HG03196 (cell line): ENCODE measurements around the gene SLIT3.

Experiments
- ATAC-seq: cut with Tn5 transposase; IDR thresholded peaks from one replicate; pipeline ENCODE4 v1.9.1; 2021; ENCODE audit not compliant: unreplicated experiment

The SLIT3 gene

GRCh38 chr5:169009123-169009522 is 291.8 kb downstream of the SLIT3 start:
- no peak for ATAC-seq

GRCh38 chr5:169006842-169007790 is 293.8 kb downstream of the SLIT3 start:
- ATAC-seq = no peak

DNA sequence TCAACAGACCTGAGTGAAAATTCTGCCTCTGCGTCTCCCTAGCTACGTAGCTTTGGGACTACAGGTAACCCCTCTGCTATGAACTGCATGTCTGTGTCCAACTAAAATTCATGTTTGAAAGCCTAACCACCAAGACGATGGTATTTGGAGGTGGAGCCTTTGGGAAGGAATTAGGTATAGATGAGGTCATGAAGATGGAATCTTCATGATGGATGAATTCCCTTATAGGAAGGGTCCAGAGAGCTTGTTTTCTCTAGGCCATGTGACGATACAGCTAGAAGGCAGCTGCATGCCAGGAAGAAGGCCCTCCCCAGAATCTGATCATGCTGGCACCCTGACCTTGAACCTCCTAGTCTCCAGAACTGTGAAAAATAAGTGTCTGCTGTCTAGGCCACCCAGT is 296.4 kb downstream of the SLIT3 start:
- no peak for ATAC-seq

DNA sequence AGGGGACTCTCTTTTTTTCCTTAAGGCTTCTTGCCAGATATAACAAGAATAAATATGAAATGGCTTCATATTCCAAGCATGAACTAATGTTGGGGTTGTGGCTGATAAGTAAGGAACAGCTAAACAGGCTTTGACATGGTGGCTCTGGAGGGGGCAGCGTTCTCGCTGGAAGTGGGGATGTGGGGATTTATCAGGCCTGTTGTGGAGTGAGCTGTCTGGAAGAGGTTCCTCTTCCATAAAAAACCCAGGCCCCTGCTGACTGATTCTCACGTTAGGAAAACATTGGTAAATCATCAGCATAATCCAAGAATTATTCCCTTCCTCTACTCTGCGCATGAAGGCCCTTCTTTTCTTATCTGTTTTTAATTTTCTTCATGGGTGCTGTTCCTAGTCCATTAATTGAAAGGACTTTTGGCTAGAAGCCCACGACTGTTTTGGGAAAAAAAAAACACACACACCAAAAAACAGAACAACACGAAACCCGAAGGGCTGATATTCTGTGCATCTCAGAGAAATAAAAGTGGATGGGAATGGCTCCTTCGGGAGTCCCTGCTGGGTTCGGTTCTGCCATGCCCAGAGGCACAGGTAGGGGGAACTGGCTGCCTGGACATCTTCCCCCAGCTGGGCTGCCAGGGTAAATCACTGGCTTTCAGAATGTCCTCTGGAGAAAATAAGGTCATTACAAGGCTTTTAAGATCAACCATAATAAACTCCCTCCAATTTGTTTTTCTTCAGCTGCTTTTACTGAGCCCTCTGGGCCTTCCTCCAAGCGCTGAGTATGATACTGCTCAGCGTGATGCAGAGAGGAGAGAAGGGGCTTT is 297.0 kb downstream of the SLIT3 start:
- ATAC-seq = no peak

DNA sequence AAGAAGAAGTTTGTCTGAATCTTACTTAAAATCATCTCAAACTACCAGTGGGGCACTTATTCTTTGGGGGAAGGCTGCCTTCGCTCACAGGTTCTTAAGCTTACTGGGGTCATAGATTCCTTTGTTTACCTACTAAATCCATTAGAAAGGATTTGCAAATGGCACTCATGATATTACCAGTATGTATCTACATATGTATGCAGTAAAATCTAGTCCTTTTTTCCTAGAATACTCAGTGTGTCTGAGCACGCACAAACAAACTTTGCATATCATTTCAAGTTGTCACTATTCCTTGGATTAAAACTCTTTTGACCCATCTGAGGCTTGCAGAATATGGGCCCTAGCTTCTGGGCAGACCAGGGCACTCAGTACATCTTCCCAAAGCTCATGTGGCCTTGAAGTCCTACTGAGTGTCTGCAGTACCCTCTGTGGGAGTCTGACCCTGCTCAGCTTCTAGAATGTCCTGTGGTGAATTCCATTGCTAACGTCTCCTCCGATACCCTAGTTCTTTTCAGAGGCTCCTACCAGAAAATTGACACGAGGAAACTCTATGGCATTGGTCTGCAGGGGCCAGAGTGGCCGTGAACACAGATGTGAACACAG is 297.9 kb downstream of the SLIT3 start:
- ATAC-seq = no peak

GRCh38 chr5:169001394-169001793 is 299.5 kb downstream of the SLIT3 start:
- no peak for ATAC-seq

GRCh38 chr5:168995024-168995423 is 305.9 kb downstream of the SLIT3 start:
- ATAC-seq = no peak

GRCh38 chr5:168992687-168993086 is 308.3 kb downstream of the SLIT3 start:
- no peak for ATAC-seq

- ATAC-seq = no peak
Observed at GRCh38 chr5:168992016-168992415, 308.9 kb downstream of the SLIT3 start.

GRCh38 chr5:168991311-168991710 is 309.6 kb downstream of the SLIT3 start:
- no peak for ATAC-seq

DNA sequence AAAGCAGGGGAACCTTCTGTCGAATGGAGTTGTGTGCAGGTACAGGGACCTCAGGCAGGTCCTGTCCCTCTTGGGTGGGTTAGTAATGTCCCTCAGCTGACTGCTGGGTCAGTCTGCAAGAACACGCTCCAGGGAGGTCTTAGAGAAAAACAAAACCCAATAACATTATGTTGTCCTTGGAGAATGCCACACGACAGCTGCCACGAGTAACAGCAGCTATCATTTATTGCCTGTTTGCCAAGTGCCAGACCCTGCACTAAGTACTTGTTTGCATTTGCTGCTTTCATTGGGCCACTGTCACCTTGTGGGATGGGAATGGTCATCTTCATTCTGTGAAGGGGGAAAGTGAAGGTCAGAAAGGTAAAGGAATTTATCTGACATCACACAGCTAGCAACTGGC is 310.3 kb downstream of the SLIT3 start:
- ATAC-seq = no peak

GRCh38 chr5:168989731-168990505 is 311.0 kb downstream of the SLIT3 start:
- ATAC-seq = no peak

GRCh38 chr5:168988699-168989098 is 312.2 kb downstream of the SLIT3 start:
- ATAC-seq = no peak

GRCh38 chr5:168987543-168988300 is 313.2 kb downstream of the SLIT3 start:
- ATAC-seq = peak; percentile 57

- no peak for ATAC-seq
Observed at GRCh38 chr5:168985454-168985853, 315.5 kb downstream of the SLIT3 start.

- ATAC-seq = no peak
Observed at GRCh38 chr5:168984135-168984675, 316.7 kb downstream of the SLIT3 start.

- ATAC-seq = no peak
Observed at GRCh38 chr5:168979135-168979534, 321.8 kb downstream of the SLIT3 start.

DNA sequence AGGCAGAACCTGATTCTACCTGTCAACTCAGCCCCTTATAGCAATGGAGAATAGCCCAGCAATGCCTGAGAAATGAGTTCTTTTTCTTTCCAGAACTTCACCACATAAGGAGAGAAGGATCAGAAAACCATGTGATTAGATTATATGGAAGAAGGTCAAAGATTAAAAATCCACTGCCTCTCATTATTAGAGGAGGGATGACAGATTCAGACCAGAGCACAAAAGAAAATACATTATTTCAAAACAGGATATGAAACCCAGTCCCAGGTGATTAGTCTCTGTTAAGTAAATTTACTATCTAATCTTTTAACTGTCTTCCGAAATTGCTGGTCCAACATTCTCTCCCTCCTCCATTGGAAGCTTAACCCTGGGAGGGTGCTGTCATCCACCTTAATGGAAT is 322.4 kb downstream of the SLIT3 start:
- no peak for ATAC-seq

GRCh38 chr5:168978015-168978414 is 322.9 kb downstream of the SLIT3 start:
- no peak for ATAC-seq
